Activated CD4-positive, alpha-beta T cell treated with anti-CD3 and anti-CD28 coated beads, Interleukin-2, amount 50 U/mL, for 4 hours (primary cell): ENCODE measurements around the gene TNFRSF21.
"Not testable (repeated sequence)": the region's sequence is repeated elsewhere in the genome, so short reads cannot be mapped to it uniquely, and the experiment has no call there.

Source experiments
- DNase-seq, 2 experiments: peaks; one replicate each; pipeline ENCODE4 v3.0.0-alpha.2; 2020

Gene TNFRSF21

GRCh38 chr6:47247227-47247797 is 62.4 kb downstream of the TNFRSF21 start:
- no peak for DNase-seq

- no peak for DNase-seq
Observed at GRCh38 chr6:47246551-47246950, 63.2 kb downstream of the TNFRSF21 start.

DNA sequence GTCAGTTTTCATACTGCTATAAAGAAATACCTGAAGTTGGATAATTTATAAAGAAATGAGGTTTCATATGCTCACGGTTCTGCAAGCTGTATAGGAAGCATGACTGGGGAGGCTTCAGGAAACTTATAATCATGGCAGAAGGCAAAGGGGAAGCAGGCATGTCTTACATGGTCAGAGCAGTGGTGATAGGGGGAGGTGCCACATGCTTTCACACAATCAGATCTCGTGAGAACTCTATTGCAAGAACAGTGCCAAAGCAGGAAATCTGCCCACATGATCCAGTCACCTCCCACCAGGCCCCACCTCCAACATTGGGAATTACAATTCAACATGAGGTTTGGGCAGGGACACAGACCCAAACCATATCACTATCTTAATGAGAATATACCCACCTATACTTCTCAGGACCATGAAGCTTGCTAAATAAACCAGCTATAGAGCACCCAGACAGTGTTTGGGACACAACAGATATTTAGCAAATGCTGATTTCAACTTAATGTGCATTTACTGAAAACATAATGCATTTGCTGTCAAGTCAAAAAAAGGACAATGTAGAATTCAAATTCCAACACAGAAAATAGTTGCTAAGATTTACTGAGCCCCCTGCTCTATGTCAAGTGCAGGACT is 63.8 kb downstream of the TNFRSF21 start:
- DNase-seq = no peak

DNA sequence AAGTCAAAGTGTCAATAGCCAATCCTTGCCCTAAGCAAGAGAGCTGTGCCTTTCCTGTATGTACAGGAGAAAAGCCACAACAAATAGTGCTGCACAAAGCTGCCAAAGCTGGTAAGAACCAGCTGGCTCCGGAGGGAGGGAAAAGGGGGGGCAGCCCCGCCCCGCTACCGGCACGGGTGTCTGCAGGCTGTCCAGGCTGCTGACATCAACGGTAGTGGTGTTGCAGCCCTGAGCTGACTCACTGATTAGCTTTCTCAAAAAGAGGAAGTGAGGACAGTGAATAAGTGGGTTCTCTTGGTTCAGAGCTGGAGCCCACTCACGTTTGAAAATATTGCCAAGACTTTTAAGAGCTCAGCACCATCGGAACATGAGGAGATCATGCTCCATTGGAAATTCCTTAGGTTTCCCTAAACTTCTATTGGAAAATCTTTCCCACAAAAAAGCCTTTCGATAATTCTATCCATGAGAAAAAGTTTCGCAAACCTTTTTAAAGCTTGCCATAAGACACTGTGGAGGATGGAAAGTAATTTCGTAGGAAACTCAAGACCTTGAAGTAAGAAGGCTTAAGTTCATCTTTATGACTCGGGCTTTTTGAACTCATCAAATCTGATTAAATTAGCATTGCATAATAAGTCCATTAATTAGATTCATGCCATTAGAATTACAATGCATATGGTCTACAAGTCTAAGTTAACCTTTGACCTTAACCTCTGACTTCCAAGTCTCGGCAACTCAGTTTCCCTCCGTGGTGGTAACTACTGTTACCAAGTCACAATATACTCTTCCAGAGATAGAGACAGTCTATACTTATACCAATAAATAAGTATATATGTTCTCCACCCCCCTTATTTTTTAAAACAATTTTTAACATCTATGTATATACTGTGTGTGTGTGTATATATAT is 67.0 kb downstream of the TNFRSF21 start:
- peak; percentile 2 to 6 for DNase-seq

GRCh38 chr6:47241742-47242482 is 67.8 kb downstream of the TNFRSF21 start:
- DNase-seq = no peak

DNA sequence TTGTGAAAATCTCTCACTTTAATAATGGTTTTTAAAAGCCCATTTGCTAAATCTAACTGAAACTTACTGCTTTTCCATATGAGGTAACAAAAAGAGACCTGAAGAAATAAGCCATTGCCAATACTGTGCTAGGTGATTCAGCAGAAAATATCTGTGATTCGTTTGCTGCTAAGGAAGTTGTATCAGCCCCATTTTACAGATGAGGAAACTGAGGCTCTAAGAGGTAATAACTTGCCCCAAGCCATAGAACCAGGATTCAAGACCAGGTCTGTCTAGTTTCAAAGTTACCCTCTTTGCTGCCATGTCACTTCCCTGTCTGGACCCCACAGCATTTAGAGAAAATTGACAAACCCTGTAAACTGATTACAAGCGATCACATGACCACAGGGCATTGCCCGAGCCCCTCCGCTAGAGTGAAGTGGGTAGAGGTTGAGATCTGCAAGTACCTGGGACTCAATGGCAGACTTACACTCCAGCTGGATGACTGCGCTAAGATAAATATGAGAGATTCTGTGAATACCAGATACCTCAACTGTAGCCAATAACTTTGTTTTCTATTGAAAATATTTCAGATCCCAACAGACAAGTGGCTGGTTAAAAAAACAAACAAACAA is 69.3 kb downstream of the TNFRSF21 start:
- no peak for DNase-seq

DNA sequence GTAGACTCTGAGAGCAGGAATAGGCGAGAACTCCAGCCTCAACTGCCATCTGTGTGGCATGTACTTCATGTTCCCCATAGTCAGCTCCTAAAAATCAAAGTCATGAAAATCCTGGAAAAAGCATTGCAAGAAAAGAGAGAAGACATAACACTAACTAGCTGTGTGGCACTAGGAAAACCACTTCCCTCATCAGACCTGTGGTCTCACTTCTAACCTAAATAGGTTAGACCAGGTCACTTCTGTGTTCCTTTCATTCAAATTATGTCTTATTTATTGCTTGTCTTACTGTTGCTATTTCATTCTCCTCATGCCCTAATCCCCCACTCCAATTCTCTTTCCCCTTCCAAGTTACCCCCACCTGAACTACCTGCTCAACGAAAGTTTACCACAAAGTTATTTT is 70.2 kb downstream of the TNFRSF21 start:
- DNase-seq = no peak

DNA sequence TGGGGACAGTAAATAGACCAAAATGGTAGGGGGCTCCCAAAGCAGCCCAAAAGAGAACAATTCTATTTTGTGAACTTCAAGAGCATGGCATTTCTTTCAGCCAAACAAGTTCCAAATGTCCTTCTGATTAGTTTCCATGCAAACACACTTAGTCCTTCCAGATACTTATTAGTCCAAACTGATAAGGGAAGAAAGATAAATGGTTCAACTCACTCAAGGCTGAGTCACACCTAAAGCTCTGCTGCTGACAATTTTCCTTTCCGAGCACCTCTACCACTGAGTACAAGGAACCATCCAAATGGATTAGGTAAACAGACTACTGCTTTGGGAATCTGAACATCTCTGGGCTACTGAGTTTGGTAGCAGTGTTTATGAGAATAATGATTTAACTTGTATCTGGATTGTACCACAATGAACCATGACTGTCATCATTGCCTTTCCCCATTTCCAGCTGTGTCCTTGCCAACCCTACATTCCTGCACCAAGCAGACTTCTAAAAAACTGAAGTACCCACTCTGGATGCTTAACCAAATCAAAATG is 71.2 kb downstream of the TNFRSF21 start:
- no peak for DNase-seq

GRCh38 chr6:47237196-47237595 is 72.5 kb downstream of the TNFRSF21 start:
- no peak for DNase-seq

DNA sequence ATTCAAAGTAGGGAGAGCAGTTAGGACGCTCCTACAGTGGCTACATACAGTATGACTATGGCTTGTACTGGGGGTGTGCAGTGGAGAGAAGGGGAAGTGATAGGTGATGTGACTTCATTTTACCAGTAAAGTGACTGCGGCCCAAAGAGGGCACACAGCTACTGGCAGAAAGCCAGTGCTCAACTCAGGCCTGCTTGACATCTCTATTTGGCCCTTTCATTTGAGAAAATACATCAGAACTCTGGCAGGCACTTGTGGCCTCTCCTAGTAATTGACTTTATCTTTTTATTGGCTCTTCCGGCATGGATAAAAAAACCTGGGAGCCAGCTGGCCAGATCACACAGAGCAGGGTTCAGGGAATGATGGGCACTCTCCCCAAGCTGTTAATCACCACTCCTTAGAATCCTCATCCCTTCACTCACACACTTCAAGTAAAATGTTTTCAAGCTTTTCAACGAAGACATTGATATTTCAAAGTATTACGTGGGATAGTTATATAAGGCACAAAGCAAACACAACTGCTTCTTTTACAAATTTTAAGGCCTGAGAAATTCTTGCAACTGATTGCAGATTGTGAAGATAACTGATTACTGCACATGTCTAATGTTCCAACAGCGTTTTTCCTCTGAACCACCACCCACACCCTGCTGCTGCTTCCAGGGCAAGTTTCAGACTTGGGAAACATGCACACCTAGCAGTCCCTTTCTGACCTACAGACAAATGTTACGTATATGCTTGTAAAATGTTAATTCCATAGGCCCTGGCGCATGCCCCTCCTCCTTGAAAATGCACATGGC is 73.5 kb downstream of the TNFRSF21 start:
- DNase-seq = no peak

- no peak for DNase-seq
Observed at GRCh38 chr6:47235421-47235820, 74.3 kb downstream of the TNFRSF21 start.

DNA sequence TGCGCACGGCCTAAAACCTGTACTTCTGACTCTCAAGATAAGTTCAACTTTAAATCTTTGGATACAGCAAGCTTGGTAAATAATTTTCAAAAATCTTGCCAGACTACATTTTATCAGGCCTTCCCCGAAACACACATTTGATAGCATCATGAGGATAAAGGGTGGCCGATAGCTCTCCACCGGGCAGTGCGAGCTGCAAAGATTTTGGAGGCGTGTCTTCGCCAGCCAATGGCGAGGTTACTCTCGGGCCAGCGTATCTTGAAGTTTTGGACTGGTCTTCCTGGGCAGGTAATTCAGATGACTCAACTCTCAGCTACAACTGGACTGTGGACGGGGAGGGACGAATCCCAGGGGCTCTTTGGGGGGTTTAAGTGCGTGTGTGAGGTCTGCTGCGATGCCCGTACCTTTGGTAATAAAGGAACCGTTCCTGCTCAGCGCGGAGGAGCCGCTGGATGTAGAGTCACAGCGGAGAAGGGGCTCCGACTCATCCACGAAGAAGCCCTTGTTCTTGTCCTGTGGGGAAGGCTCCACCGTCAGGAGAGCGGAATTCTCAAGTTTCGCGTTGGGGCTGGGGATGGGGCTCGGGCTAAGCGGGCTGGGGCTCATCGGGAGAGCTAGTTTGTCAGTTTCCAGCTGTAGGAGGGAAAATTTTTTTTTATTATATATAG is 75.3 kb downstream of the TNFRSF21 start:
- DNase-seq = no peak

DNA sequence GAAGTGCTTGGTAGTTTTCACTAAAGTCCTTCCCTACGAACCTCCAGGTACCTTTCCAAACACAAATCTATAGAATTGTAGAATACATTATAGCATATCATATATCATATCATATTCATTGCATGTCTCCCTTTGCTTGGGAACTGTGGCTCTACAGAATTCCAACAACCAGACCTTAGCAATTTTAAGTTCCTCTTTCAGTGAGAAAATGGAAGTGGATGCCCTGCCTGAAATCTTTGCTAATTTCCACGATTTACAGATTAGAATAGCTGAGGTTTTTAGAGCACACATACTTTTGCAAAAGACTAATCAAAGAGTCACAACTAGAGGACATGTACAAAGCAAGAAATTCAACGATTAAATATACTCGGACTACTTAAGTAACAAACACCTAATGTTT is 78.6 kb downstream of the TNFRSF21 start:
- DNase-seq = no peak

GRCh38 chr6:47230579-47230978 is 79.1 kb downstream of the TNFRSF21 start:
- DNase-seq = no peak

DNA sequence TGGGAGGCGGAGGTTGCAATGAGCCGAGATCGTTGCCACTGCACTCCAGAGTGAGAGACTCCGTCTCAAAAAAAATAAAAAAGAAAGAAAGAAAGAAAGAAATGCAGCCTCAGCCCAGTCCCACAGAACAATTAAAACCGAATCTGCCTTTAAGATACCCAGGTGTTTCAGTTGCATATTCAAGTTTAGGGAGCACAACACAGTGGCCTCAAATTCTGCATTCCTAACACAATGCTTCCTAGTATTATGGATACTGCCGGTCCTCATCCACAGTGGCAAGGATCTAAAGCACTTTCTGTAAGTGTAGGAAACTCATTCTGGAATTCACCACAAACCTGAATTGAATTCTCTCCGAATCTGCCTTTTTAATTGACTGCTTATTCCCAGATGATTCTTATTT is 80.5 kb downstream of the TNFRSF21 start:
- DNase-seq = no peak

GRCh38 chr6:47228093-47228492 is 81.6 kb downstream of the TNFRSF21 start:
- DNase-seq = not testable (repeated sequence)

DNA sequence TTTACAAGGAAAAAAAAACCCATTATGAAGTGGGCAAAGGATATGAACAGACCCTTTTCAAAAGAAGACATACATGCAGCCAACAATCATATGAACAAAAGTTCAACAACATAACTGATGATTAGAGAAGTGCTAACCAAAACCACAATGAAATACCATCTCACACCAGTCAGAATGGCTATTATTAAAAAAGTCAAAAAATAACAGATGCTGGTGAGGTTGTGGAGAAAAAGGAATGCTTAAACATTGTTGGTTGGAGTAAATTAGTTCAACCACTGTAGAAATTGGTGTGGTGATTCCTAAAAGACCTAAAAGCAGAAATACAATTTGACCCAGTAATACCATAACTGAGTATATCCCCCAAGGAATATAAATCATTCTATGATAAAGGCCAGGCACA is 86.5 kb downstream of the TNFRSF21 start:
- not testable (repeated sequence) for DNase-seq

DNA sequence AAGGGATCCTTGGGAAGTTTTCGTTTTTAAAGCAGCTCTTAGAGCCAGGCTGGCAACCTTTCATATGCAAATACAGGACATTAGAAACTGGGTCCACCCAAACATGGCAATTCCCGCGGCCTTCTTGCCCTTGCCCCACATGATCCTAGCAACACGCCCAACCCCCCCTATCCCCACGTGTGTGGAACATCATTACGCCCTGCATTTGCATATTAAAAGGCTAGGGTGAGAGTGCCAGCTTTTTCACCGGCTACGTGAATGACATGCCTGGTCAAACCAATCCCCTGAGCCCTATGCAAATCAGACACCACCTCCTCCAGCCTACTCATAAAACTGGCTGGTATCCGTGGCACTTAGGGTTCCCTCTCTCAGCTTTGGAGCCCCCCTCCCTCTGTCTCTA is 88.1 kb downstream of the TNFRSF21 start:
- DNase-seq = no peak

DNA sequence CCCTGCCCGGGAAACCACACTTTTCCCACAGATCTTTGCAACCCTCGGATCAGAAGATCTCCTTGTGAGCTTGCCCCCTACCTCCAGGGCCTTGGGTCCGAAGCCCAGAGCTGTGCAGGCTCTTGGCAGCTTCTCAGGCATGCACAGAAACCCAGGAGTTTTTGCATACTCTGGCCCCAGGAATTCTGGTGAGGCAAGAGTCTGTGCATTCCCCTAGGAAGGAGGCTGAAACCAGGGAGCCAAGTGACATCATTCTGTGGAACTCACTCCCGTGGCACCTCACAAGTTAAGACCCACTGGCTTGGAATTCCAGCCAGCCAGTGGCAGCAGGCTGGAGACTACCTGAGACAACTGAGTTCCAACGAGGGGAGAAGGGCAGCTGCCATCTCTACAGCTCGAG is 100.1 kb downstream of the TNFRSF21 start:
- no peak for DNase-seq

- DNase-seq = no peak
Observed at GRCh38 chr6:47207261-47207660, 102.4 kb downstream of the TNFRSF21 start.

- no peak for DNase-seq
Observed at GRCh38 chr6:47206626-47207025, 103.1 kb downstream of the TNFRSF21 start.
